Thyroid gland (tissue), 4 donors: ENCODE results near the gene CACNA1D. TPM values are rescaled to one million over a fixed set of nuclear protein-coding genes. Genes with fewer than 3 reads are reported as not detected.

Experiments used
- DNase-seq, 2 donors: peaks; one replicate each; pipeline ENCODE4 v3.0.0-alpha.2; 2019
- H3K27ac ChIP-seq, 3 donors: fragments of 200-600 bp; sonication (generic); 1 replicate in 2 of 3; 2 replicates in 1 of 3; pipeline ENCODE4 v1.5.1; 2016 to 2019; ENCODE audit warnings: mild to moderate bottlenecking in 1 of 3, moderate library complexity in 1 of 3
- H3K27me3 ChIP-seq: fragments of 200-600 bp; sonication (generic); one replicate; pipeline ENCODE4 v1.5.1; 2019
- H3K36me3 ChIP-seq, 2 donors: fragments of 200-600 bp; sonication (generic); one replicate each; pipeline ENCODE4 v1.5.1; 2016 to 2019
- H3K4me1 ChIP-seq, 2 donors: fragments of 200-600 bp; sonication (generic); one replicate each; pipeline ENCODE4 v1.5.1; 2017 to 2019
- H3K4me3 ChIP-seq, 3 donors: fragments of 200-600 bp; sonication (generic); replicated peaks in 1 of 3; 1 replicate in 2 of 3; 2 replicates in 1 of 3; pipeline ENCODE4 v1.5.1; 2016; ENCODE audit warnings: mild to moderate bottlenecking in 1 of 3
- H3K9me3 ChIP-seq: fragments of 200-600 bp; sonication (generic); one replicate; pipeline ENCODE4 v1.5.1; 2017
- CTCF ChIP-seq, 6 experiments: fragments of 200-600 bp in 3 of 6; fragments of 450-650 bp in 3 of 6; sonication (generic) in 3 of 6; IDR thresholded peaks; one replicate each; pipeline ENCODE4 v1.5.1; 2016 to 2019; ENCODE audit warnings: antibody characterized with exemption in 6 of 6, mild to moderate bottlenecking in 2 of 6, inconsistent platforms in 1 of 6, moderate library complexity in 1 of 6
- POLR2A ChIP-seq, 2 donors: fragments of 450-650 bp; IDR thresholded peaks; one replicate each; pipeline ENCODE4 v1.6.1; 2017; ENCODE audit warnings: antibody characterized with exemption in 2 of 2, mild to moderate bottlenecking in 2 of 2, moderate library complexity in 1 of 2
- WGBS, 2 donors: methylation state at CpG; one replicate each; pipeline ENCODE4 v1.1.5; 2017; 5-methylcytosine and 5-hydroxymethylcytosine counted together
- intact Hi-C: fragments of 100-400 bp; cut with DNase I; formaldehyde crosslinking; loops from one replicate; pipeline ENCODE4 v1.15.1; 2023
- total RNA-seq, 4 donors: library from RNA; depleted of rRNA; stranded (reverse); fragments of >200 nt; gene quantifications; one replicate each; pipeline ENCODE4 v1.2.3, GENCODE V29; 2016

CACNA1D gene
- total RNA-seq, 4 donors from 2014 or later, result 7.1 to 46.1 (median 27.3) TPM

- 91 to 100% methylated on average over 2 of the region's 2 CpGs for WGBS, 2 donors
- Histone ChIP-seq H3K4me1 (peaks cover 0 to 8% of the 10 kb centered on the region in 2 donors), H3K27ac (no peak overlapping the region), H3K4me3 (no peak overlapping the region), H3K36me3 (no peaks in the 10 kb centered on the region), H3K9me3 (no peaks in the 10 kb centered on the region), H3K27me3 (no peaks in the 10 kb centered on the region)
- TF ChIP-seq CTCF (IDR thresholded peaks at IDR 0.05), result no peak
- no peak for TF ChIP-seq POLR2A (IDR thresholded peaks at IDR 0.05)
- intact Hi-C loops, result no loop called here
- DNase-seq, result no peak
Measured at GRCh38 chr3:53724566-53724965, 230.2 kb downstream of the CACNA1D start.

DNA sequence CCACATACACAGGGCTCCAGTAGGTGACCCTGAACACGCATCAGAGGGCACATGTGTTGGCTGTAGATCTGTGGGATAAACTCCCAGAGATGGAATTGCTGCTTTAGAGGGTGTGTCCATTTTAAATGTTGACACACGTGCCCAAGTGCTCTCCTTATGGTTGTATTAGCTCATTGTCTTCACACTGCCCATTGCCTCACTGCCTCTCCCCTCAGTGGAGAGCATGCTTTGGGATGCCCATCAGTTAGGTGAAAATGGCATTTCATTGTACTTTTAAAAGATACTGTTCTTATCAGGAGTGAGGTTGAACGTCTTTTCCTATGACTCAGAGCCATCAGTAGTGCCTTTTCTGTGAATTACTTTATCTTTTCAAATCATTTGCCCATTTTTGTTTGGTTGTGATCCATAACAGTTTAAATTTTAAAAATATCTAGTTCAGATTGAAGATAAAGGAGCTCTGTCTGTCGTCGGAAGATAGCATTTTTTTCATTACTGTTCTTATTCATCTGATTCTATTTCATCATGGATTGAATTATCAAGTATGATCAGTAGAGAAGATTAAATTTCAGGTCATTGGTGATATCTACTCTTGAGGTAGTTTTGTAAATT lies 231.1 kb downstream of the CACNA1D start:
- 81 to 85% methylated on average over 5 of the region's 5 CpGs for WGBS, 2 donors
- H3K4me1 ChIP-seq, result peaks cover 4 to 17% of the 10 kb centered on the region in 2 donors
- no peaks in the 10 kb centered on the region for H3K9me3 ChIP-seq
- no peaks in the 10 kb centered on the region for H3K27me3 ChIP-seq
- intact Hi-C loops, result no loop called here
- TF ChIP-seq CTCF (IDR thresholded peaks at IDR 0.05), result no peak
- no peak for TF ChIP-seq POLR2A (IDR thresholded peaks at IDR 0.05)
- H3K4me3 ChIP-seq, result no peak overlapping the region
- H3K27ac ChIP-seq, result no peak overlapping the region
- no peaks in the 10 kb centered on the region for H3K36me3 ChIP-seq
- DNase-seq, result no peak

DNA sequence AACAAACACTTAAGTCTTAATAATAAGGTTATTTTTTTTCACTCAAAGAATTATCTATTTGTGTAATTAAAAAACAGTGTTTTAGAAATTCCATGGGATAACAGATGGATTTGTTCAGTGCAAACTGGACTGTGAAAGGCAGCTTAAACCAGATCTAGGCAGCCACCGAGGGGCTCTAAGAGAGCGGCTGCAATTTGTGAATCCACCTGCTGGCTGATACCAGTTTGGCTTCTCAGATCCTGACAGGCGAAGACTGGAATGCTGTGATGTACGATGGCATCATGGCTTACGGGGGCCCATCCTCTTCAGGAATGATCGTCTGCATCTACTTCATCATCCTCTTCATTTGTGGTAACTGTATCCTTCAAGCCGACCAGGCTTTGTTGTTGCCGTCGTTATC lies 232.2 kb downstream of the CACNA1D start:
- Histone ChIP-seq H3K9me3 (no peaks in the 10 kb centered on the region), H3K36me3 (no peaks in the 10 kb centered on the region), H3K4me1 (peaks cover 9 to 19% of the 10 kb centered on the region in 2 donors), H3K27me3 (no peaks in the 10 kb centered on the region), H3K4me3 (no peak overlapping the region), H3K27ac (no peak overlapping the region)
- no peak for DNase-seq
- WGBS, 2 donors, result 76 to 84% methylated on average over 9 of the region's 9 CpGs
- intact Hi-C loops, result no loop called here
- TF ChIP-seq POLR2A (IDR thresholded peaks at IDR 0.05), result no peak
- no peak for TF ChIP-seq CTCF (IDR thresholded peaks at IDR 0.05)

DNA sequence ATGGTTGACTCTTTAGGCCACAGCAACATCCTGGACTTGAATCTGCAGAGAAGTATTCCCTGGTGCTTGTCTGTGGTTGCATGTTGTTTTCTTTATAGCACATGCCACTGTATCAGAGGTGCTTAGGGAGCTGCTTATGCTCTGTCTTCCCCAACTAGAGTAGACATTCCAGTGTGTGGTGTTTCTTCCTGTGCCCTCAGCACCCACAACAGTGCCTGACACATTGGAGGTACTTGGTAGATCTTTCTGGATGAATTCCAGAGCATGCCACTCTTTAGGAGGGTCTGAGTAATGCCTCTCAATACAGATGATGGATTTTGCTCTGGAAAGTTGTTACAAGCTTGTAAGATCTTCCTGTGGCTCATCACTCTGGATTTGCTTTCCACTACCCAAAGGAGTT lies 234.2 kb downstream of the CACNA1D start:
- no peak for DNase-seq
- Histone ChIP-seq H3K27ac (no peak overlapping the region), H3K36me3 (no peaks in the 10 kb centered on the region), H3K4me3 (no peak overlapping the region), H3K4me1 (peaks cover 9 to 19% of the 10 kb centered on the region in 2 donors), H3K9me3 (no peaks in the 10 kb centered on the region), H3K27me3 (no peaks in the 10 kb centered on the region)
- TF ChIP-seq POLR2A (IDR thresholded peaks at IDR 0.05) (no peak), CTCF (IDR thresholded peaks at IDR 0.05) (no peak)
- intact Hi-C loops, result no loop called here

GRCh38 chr3:53729159-53729558 lies 234.7 kb downstream of the CACNA1D start:
- no peak for DNase-seq
- intact Hi-C loops, result no loop called here
- Histone ChIP-seq H3K4me1 (peaks cover 9 to 19% of the 10 kb centered on the region in 2 donors), H3K27me3 (no peaks in the 10 kb centered on the region), H3K36me3 (no peaks in the 10 kb centered on the region), H3K9me3 (no peaks in the 10 kb centered on the region), H3K4me3 (no peak overlapping the region), H3K27ac (no peak overlapping the region)
- WGBS, 2 donors, result 84 to 94% methylated on average over 6 of the region's 6 CpGs
- TF ChIP-seq CTCF (IDR thresholded peaks at IDR 0.05) (no peak), POLR2A (IDR thresholded peaks at IDR 0.05) (no peak)
